ENCODE measurements around the gene KDM2A.

- TF ChIP-seq GATA2 (IDR thresholded peaks at IDR 0.05; ENCODE audit: low read depth, low read length) (no peak), GATA3 (IDR thresholded peaks at IDR 0.05; ENCODE audit: low read depth, low read length) (no peak)
Measured at GRCh38 chr11:67295846-67296245, 176.8 kb downstream of the KDM2A start.
